ENCODE data around the gene IVL. TPM values are rescaled to one million over a fixed set of nuclear protein-coding genes. Genes with fewer than 3 reads are reported as not detected.

The IVL gene
- polyA plus RNA-seq, 1 donor from 2014 or later: not detected

DNA sequence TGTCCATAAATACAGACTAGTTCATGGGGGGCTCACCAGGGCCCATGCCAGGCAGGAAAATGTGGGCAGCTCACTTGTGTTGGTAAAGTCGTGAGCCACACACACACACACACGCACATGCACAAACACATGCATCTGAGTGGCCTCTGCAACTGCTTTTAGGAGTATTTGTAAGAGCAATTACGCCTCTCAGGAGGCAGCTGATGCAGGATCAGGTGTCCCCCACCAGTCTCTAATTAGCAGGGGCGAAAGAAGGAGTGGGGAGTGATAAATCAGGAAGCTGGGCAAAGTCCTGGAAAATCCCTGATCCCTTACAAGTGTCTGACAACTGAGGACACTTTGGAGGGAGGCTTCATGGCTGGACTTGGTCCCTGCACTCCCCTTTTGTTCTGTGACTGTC lies 5.7 kb upstream of the IVL start:
- Histone ChIP-seq H3K9me3 (ENCODE audit: low read length) (no peaks in the 10 kb centered on the region), H3K27me3 (ENCODE audit: insufficient read depth, low read depth, low read length) (no peaks in the 10 kb centered on the region), H3K9me2 (ENCODE audit: insufficient read depth, low read length) (no peaks in the 10 kb centered on the region), H3K9ac (ENCODE audit: low read length) (no peak overlapping the region), H2AFZ (ENCODE audit: low read depth, low read length) (no peak overlapping the region), H3K4me2 (ENCODE audit: low read length) (no peak overlapping the region), H3K36me3 (ENCODE audit: insufficient read depth, low read length) (no peaks in the 10 kb centered on the region), H4K20me1 (ENCODE audit: insufficient read depth) (no peaks in the 10 kb centered on the region), H3F3A (ENCODE audit: insufficient read depth, low read length, poor library complexity, severe bottlenecking) (no peaks in the 10 kb centered on the region), H3K4me3 (ENCODE audit: low read length) (no peak overlapping the region), H3K79me2 (replicated peaks; ENCODE audit: insufficient read depth, low read length) (no peaks in the 10 kb centered on the region), H3K27ac (ENCODE audit: low read length) (no peak overlapping the region)
- no peak for TF ChIP-seq RAD21 (conservative IDR thresholded peaks at IDR 0.05)
- TF ChIP-seq CTCF (IDR thresholded peaks at IDR 0.05; ENCODE audit: poor library complexity, severe bottlenecking): no peak
- TF ChIP-seq POLR2AphosphoS5 (IDR thresholded peaks at IDR 0.05): no peak
- no peak for TF ChIP-seq TAF1 (IDR thresholded peaks at IDR 0.05; ENCODE audit: low read depth)
- no peak for TF ChIP-seq MXI1 (conservative IDR thresholded peaks at IDR 0.05; ENCODE audit: poor library complexity, severe bottlenecking)
- TF ChIP-seq SMC3 (conservative IDR thresholded peaks at IDR 0.05; ENCODE audit: poor library complexity): no peak
- TF ChIP-seq, protein P1, sequence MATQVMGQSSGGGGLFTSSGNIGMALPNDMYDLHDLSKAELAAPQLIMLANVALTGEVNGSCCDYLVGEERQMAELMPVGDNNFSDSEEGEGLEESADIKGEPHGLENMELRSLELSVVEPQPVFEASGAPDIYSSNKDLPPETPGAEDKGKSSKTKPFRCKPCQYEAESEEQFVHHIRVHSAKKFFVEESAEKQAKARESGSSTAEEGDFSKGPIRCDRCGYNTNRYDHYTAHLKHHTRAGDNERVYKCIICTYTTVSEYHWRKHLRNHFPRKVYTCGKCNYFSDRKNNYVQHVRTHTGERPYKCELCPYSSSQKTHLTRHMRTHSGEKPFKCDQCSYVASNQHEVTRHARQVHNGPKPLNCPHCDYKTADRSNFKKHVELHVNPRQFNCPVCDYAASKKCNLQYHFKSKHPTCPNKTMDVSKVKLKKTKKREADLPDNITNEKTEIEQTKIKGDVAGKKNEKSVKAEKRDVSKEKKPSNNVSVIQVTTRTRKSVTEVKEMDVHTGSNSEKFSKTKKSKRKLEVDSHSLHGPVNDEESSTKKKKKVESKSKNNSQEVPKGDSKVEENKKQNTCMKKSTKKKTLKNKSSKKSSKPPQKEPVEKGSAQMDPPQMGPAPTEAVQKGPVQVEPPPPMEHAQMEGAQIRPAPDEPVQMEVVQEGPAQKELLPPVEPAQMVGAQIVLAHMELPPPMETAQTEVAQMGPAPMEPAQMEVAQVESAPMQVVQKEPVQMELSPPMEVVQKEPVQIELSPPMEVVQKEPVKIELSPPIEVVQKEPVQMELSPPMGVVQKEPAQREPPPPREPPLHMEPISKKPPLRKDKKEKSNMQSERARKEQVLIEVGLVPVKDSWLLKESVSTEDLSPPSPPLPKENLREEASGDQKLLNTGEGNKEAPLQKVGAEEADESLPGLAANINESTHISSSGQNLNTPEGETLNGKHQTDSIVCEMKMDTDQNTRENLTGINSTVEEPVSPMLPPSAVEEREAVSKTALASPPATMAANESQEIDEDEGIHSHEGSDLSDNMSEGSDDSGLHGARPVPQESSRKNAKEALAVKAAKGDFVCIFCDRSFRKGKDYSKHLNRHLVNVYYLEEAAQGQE (IDR thresholded peaks at IDR 0.05; ENCODE audit: borderline replicate concordance): no peak
- no peak for TF ChIP-seq EZH2 (IDR thresholded peaks at IDR 0.05; ENCODE audit: borderline replicate concordance, insufficient read depth, low read length, poor library complexity, severe bottlenecking)
- TF ChIP-seq EP300 (conservative IDR thresholded peaks at IDR 0.05; ENCODE audit: poor library complexity, severe bottlenecking): no peak

DNA sequence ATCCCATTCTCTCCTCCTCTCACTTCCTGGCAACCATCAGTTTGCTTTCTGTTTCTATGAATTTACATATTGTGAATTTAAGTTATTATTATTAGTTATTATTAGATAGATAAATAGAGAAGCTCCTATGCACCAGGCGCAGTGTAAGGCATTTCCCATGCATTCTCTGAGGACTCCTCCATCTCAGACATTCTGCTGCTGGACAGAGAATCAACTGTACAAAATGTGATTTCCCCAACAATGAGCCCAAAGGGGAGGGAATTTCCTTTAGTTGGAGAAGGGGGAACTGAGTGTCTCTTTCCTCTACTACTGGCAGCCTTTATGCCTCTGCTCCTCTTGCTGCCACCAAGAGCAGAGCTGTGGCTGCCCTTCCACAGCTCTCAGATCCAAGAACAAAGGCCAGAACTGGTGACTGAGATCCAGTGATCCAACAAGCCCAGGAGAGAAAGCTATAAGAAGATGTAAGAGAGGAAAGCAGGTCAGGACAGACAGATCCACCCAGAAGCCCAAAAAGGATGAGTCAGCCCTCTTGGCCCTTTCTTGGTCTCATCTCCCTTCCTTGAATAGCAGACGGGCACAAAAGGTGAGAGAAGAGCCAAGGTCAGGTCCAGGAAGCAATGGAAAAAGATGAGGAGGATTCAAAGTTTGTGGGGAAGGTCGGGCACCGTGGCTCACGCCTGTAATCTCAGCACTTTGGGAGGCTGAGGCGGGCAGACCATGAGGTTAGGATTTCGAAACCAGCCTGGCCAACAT lies 3.5 kb upstream of the IVL start:
- TF ChIP-seq, protein P1 (IDR thresholded peaks at IDR 0.05; ENCODE audit: borderline replicate concordance): no peak
- TF ChIP-seq EZH2 (IDR thresholded peaks at IDR 0.05; ENCODE audit: borderline replicate concordance, insufficient read depth, low read length, poor library complexity, severe bottlenecking) (no peak), MXI1 (conservative IDR thresholded peaks at IDR 0.05; ENCODE audit: poor library complexity, severe bottlenecking) (no peak), POLR2AphosphoS5 (IDR thresholded peaks at IDR 0.05) (no peak), RAD21 (conservative IDR thresholded peaks at IDR 0.05) (no peak), CTCF (IDR thresholded peaks at IDR 0.05; ENCODE audit: poor library complexity, severe bottlenecking) (no peak), EP300 (conservative IDR thresholded peaks at IDR 0.05; ENCODE audit: poor library complexity, severe bottlenecking) (no peak), TAF1 (IDR thresholded peaks at IDR 0.05; ENCODE audit: low read depth) (no peak), SMC3 (conservative IDR thresholded peaks at IDR 0.05; ENCODE audit: poor library complexity) (no peak)
- H3K4me2 ChIP-seq (ENCODE audit: low read length): no peak overlapping the region
- H3K9ac ChIP-seq (ENCODE audit: low read length): no peak overlapping the region
- no peak overlapping the region for H2AFZ ChIP-seq (ENCODE audit: low read depth, low read length)
- no peak overlapping the region for H3K4me3 ChIP-seq (ENCODE audit: low read length)
- H3K9me2 ChIP-seq (ENCODE audit: insufficient read depth, low read length): no peaks in the 10 kb centered on the region
- no peaks in the 10 kb centered on the region for H3K9me3 ChIP-seq (ENCODE audit: low read length)
- no peak overlapping the region for H3K27ac ChIP-seq (ENCODE audit: low read length)
- H3F3A ChIP-seq (ENCODE audit: insufficient read depth, low read length, poor library complexity, severe bottlenecking): no peaks in the 10 kb centered on the region
- H4K20me1 ChIP-seq (ENCODE audit: insufficient read depth): no peaks in the 10 kb centered on the region
- H3K36me3 ChIP-seq (ENCODE audit: insufficient read depth, low read length): no peaks in the 10 kb centered on the region
- H3K79me2 ChIP-seq (replicated peaks; ENCODE audit: insufficient read depth, low read length): no peaks in the 10 kb centered on the region
- no peaks in the 10 kb centered on the region for H3K27me3 ChIP-seq (ENCODE audit: insufficient read depth, low read depth, low read length)

Measured in neural cell (in vitro differentiated cells).